Liver (tissue), 9 donors: ENCODE measurements around the gene SGCD. TPM values are rescaled to one million over a fixed set of nuclear protein-coding genes. Genes with fewer than 3 reads are reported as not detected.

ENCODE experiments used
- DNase-seq: peaks from one replicate; pipeline ENCODE4 v3.0.0-alpha.2; 2017; ENCODE audit warnings: low spot score
- H3K27ac ChIP-seq, 2 donors: one replicate each; pipeline ENCODE4 v1.7.0; 2013; ENCODE audit warnings: inconsistent platforms in 2 of 2, low read length in 2 of 2, control low read depth in 1 of 2, low read depth in 1 of 2, mild to moderate bottlenecking in 1 of 2
- H3K27me3 ChIP-seq, 4 donors: one replicate each; pipeline versions ENCODE4 v1.6.1 to v1.7.0; 2013; ENCODE audit warnings: low read length in 3 of 4, inconsistent platforms in 1 of 4, mild to moderate bottlenecking in 1 of 4, moderate library complexity in 1 of 4; ENCODE audit not compliant: control insufficient read depth in 4 of 4, insufficient read depth in 4 of 4
- H3K36me3 ChIP-seq, 4 donors: one replicate each; pipeline versions ENCODE4 v1.6.1 to v1.7.0; 2013; ENCODE audit warnings: low read length in 3 of 4, mild to moderate bottlenecking in 3 of 4, low read depth in 1 of 4, moderate library complexity in 1 of 4; ENCODE audit not compliant: control insufficient read depth in 4 of 4, insufficient read depth in 3 of 4
- H3K4me1 ChIP-seq, 4 donors: one replicate each; pipeline versions ENCODE4 v1.6.1 to v1.7.0; 2013; ENCODE audit warnings: low read length in 3 of 4, mild to moderate bottlenecking in 3 of 4, moderate library complexity in 1 of 4; ENCODE audit not compliant: control insufficient read depth in 4 of 4, insufficient read depth in 4 of 4
- H3K4me3 ChIP-seq, 3 donors: one replicate each; pipeline versions ENCODE4 v1.6.1 to v1.7.0; 2013; ENCODE audit warnings: low read length in 3 of 3, control low read depth in 1 of 3, low read depth in 1 of 3, mild to moderate bottlenecking in 1 of 3
- H3K9ac ChIP-seq, 2 donors: one replicate each; pipeline ENCODE4 v1.7.0; 2013; ENCODE audit warnings: low read length in 2 of 2, mild to moderate bottlenecking in 2 of 2, moderate library complexity in 2 of 2, control low read depth in 1 of 2, low read depth in 1 of 2
- H3K9me3 ChIP-seq, 4 donors: one replicate each; pipeline versions ENCODE4 v1.6.1 to v1.7.0; 2013; ENCODE audit warnings: low read length in 3 of 4; ENCODE audit not compliant: control insufficient read depth in 4 of 4
- ATF3 ChIP-seq: IDR thresholded peaks from 2 replicates; pipeline ENCODE4 v1.6.1; 2016; ENCODE audit warnings: antibody characterized with exemption
- CTCF ChIP-seq: fragments of 150-350 bp; IDR thresholded peaks from 2 replicates; pipeline ENCODE4 v1.5.1; 2017; ENCODE audit warnings: improper control_type of control experiment, low read depth, low read length; ENCODE audit not compliant: missing input control
- EGR1 ChIP-seq, 2 donors: IDR thresholded peaks; 2 replicates each; pipeline ENCODE4 v1.6.1; 2016 to 2018; ENCODE audit warnings: antibody characterized with exemption in 2 of 2, low read depth in 2 of 2
- FOXA1 ChIP-seq: IDR thresholded peaks from 2 replicates; pipeline ENCODE4 v1.6.1; 2016; ENCODE audit warnings: antibody characterized with exemption
- FOXA2 ChIP-seq: IDR thresholded peaks from 2 replicates; pipeline ENCODE4 v1.6.1; 2016; ENCODE audit warnings: antibody characterized with exemption
- GABPA ChIP-seq, 2 donors: IDR thresholded peaks in 1 of 2; conservative IDR thresholded peaks in 1 of 2; 2 replicates each; pipeline ENCODE4 v1.6.1; 2016; ENCODE audit warnings: antibody characterized with exemption in 2 of 2, mild to moderate bottlenecking in 1 of 2, moderate library complexity in 1 of 2
- HNF4A ChIP-seq, 2 donors: conservative IDR thresholded peaks; 2 replicates each; pipeline ENCODE4 v1.6.1; 2016; ENCODE audit warnings: antibody characterized with exemption in 2 of 2, mild to moderate bottlenecking in 2 of 2
- HNF4G ChIP-seq: IDR thresholded peaks from 2 replicates; pipeline ENCODE4 v1.6.1; 2016; ENCODE audit warnings: antibody characterized with exemption
- JUND ChIP-seq, 2 donors: IDR thresholded peaks; 2 replicates each; pipeline ENCODE4 v1.6.1; 2016; ENCODE audit warnings: antibody characterized with exemption in 2 of 2
- MAX ChIP-seq: IDR thresholded peaks from 2 replicates; pipeline ENCODE4 v1.6.1; 2016; ENCODE audit warnings: antibody characterized with exemption
- NR2F2 ChIP-seq: IDR thresholded peaks from 2 replicates; pipeline ENCODE4 v1.6.1; 2016; ENCODE audit warnings: antibody characterized with exemption
- REST ChIP-seq: IDR thresholded peaks from 2 replicates; pipeline ENCODE4 v1.6.1; 2016; ENCODE audit warnings: antibody characterized with exemption, mild to moderate bottlenecking
- RXRA ChIP-seq, 2 donors: IDR thresholded peaks; 2 replicates each; pipeline ENCODE4 v1.6.1; 2017 to 2018; ENCODE audit warnings: antibody characterized with exemption in 2 of 2, mild to moderate bottlenecking in 1 of 2
- SP1 ChIP-seq: IDR thresholded peaks from 2 replicates; pipeline ENCODE4 v1.6.1; 2018; ENCODE audit warnings: antibody characterized with exemption, mild to moderate bottlenecking
- TAF1 ChIP-seq: conservative IDR thresholded peaks from 2 replicates; pipeline ENCODE4 v1.6.1; 2016; ENCODE audit warnings: antibody characterized with exemption, mild to moderate bottlenecking
- YY1 ChIP-seq: IDR thresholded peaks from 2 replicates; pipeline ENCODE4 v1.6.1; 2016; ENCODE audit warnings: antibody characterized with exemption, mild to moderate bottlenecking
- ZBTB33 ChIP-seq: IDR thresholded peaks from 2 replicates; pipeline ENCODE4 v1.6.1; 2016; ENCODE audit warnings: antibody characterized with exemption
- WGBS: extraction: QIAGEN DNeasy Blood & Tissue Kit; methylation state at CpG from one replicate; pipeline ENCODE4 v1.1.7; 2013; 5-methylcytosine and 5-hydroxymethylcytosine counted together
- polyA plus RNA-seq, 2 donors: library from polyadenylated mRNA; stranded (reverse) in 1 of 2; unstranded in 1 of 2; fragments of 200-250 nt in 1 of 2; fragments of >200 nt in 1 of 2; fragmentation: Nextera tagmentation in 1 of 2; extraction: Ambion mirVana in 1 of 2; gene quantifications; one replicate each; pipeline versions ENCODE4 v1.2.1 to v1.2.3, GENCODE V29; 2013 to 2015
- total RNA-seq, 2 donors: library from RNA; depleted of rRNA; stranded (reverse); fragments of >200 nt; gene quantifications; one replicate each; pipeline ENCODE4 v1.2.3, GENCODE V29; 2014
- donor health status: healthy.
- donor health status: healthy.
- donor health status: healthy.
- donor health status: healthy.
- donor health status: healthy.

Gene SGCD
- total and polyA plus RNA-seq, 4 donors: 0.35 to 1.7 (median 1.0) TPM

GRCh38 chr5:156351423-156351822, 24.5 kb downstream of the SGCD start:
- no peak overlapping the region for H3K4me3 ChIP-seq
- no peaks in the 10 kb centered on the region for H3K27me3 ChIP-seq
- no peak for DNase-seq
- no peaks in the 10 kb centered on the region for H3K4me1 ChIP-seq
- no peaks in the 10 kb centered on the region for H3K36me3 ChIP-seq
- H3K9me3 ChIP-seq: no peaks in the 10 kb centered on the region
- WGBS: 70% methylated on average over 4 of the region's 4 CpGs
- no peak for TF ChIP-seq MAX
- TF ChIP-seq YY1: no peak
- TF ChIP-seq TAF1: no peak
- no peak for TF ChIP-seq RXRA (IDR thresholded peaks at IDR 0.05)
- TF ChIP-seq ZBTB33: no peak
- no peak for TF ChIP-seq HNF4G
- TF ChIP-seq SP1: no peak
- no peak for TF ChIP-seq ATF3
- TF ChIP-seq NR2F2: no peak
- TF ChIP-seq CTCF: no peak
- TF ChIP-seq FOXA1: no peak
- TF ChIP-seq REST: no peak
- no peak for TF ChIP-seq JUND (IDR thresholded peaks at IDR 0.05)
- TF ChIP-seq EGR1 (IDR thresholded peaks at IDR 0.05; ENCODE audit: low read depth in 2 of 2): no peak
- no peak for TF ChIP-seq HNF4A (conservative IDR thresholded peaks at IDR 0.05)
- TF ChIP-seq FOXA2: no peak
- H3K27ac ChIP-seq: no peak overlapping the region
- H3K9ac ChIP-seq: no peak overlapping the region

GRCh38 chr5:156354571-156354970, 27.6 kb downstream of the SGCD start:
- Histone ChIP-seq H3K4me3 (no peak overlapping the region), H3K27me3 (no peaks in the 10 kb centered on the region), H3K27ac (no peak overlapping the region), H3K9me3 (no peaks in the 10 kb centered on the region), H3K4me1 (no peaks in the 10 kb centered on the region), H3K9ac (no peak overlapping the region), H3K36me3 (no peaks in the 10 kb centered on the region)
- no peak for DNase-seq
- no peak for TF ChIP-seq CTCF
- no peak for TF ChIP-seq NR2F2
- TF ChIP-seq HNF4G: no peak
- no peak for TF ChIP-seq MAX
- TF ChIP-seq EGR1 (IDR thresholded peaks at IDR 0.05; ENCODE audit: low read depth in 2 of 2): no peak
- TF ChIP-seq ZBTB33: no peak
- TF ChIP-seq GABPA (IDR thresholded peaks at IDR 0.05 in 1 of 2, conservative IDR thresholded peaks at IDR 0.05 in 1 of 2): no peak
- TF ChIP-seq SP1: no peak
